WI38 (cell line): Measurements from ENCODE around the gene POLG.
"Not testable (repeated sequence)": the region's sequence is repeated elsewhere in the genome, so short reads cannot be mapped to it uniquely, and the experiment has no call there.

Experiments
- H3K4me3 ChIP-seq: 2 replicates; pipeline ENCODE4 v1.5.1; 2011; ENCODE audit warnings: low read depth, mild to moderate bottlenecking, control low read depth, low read length
- CTCF ChIP-seq: IDR thresholded peaks from 2 replicates; pipeline ENCODE4 v1.5.1; 2012; ENCODE audit warnings: low read depth, mild to moderate bottlenecking, control low read depth, low read length

POLG gene

GRCh38 chr15:89283201-89283600 lies 51.4 kb downstream of the POLG start:
- TF ChIP-seq CTCF: no peak
- no peak overlapping the region for H3K4me3 ChIP-seq

GRCh38 chr15:89282631-89283030 lies 52.0 kb downstream of the POLG start:
- no peak for TF ChIP-seq CTCF
- no peak overlapping the region for H3K4me3 ChIP-seq

DNA sequence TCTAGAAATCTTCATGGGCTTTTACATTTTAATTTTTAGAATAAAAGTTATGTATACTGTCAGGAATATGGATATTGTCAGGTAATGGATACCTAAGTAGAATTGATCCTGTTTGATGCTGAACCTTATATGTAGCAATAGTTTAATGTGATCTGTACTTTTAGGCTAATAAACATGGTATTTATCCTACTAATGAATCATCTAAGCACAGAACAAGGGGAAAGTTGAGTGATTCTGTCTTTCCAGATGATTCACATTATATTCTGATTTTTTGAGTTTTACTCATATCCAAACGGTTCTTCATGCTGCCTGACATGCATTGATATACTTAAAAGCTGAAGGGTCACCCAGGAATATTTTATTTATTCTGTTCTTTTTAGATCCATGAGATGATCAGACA lies 56.3 kb downstream of the POLG start:
- no peak for TF ChIP-seq CTCF
- H3K4me3 ChIP-seq: no peak overlapping the region

- not testable (repeated sequence) for H3K4me3 ChIP-seq
Measured at GRCh38 chr15:89277281-89277680, 57.3 kb downstream of the POLG start.
